ENCODE data around the gene TANC1. TPM values are rescaled to one million over a fixed set of nuclear protein-coding genes. Genes with fewer than 3 reads are reported as not detected.
A peak's percentile ranks its signal among the peaks of the same experiment; 100 is the strongest.

The TANC1 gene
- total and polyA plus RNA-seq, 12 donors = 17.8 to 90.5 (median 70.0) TPM

DNA sequence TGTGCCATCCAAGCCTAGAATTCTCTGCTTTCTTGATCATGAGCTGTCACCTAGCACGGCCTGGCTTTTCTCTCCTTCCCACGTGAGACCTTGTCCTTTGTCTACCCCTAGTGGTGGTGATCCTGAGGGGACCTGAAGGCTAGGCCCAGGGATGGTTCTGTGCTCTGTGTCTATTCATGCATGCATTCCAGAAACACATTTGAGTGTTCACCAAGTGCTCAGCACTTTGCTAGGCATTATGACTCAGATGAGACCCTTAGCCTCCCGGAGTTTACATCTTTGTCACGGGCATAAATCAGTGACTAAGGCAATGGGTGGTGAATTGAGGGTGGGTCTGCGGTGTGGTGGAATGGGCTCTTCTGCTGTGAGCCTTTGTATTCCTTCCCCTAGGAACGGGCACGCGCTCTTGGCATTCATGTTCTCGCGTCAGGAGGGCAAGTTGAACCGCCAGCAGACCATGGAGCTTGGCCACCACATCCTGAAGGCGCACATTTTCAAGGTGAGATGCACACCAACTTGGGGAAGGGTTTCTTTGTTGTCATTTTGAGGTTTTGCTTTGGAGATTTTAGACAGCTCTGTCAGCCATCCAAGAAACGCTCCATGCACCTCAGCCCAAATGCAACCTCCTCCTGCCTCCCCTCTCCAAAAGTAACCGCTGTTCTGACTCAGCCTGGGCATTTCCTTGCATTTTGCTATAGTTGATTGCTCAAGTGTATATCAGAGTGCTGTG lies 217.1 kb downstream of the TANC1 start:
- DNase-seq = peak in 1 of 2 donors; percentile 33
- H3K27me3 ChIP-seq = no peaks in the 10 kb centered on the region
- intact Hi-C loops (cut with DNase I) = loop anchor here in 2 of 10 donors (5.0 to 10.0 kb wide), 2 partner anchors 281 to 283 kb away; no protein-coding TSS in a partner anchor
- H3K9me3 ChIP-seq = no peaks in the 10 kb centered on the region
- 84% methylated on average over 14 of the region's 14 CpGs for WGBS, 2 donors
- peaks cover 0 to 70% (median 9%) of the 10 kb centered on the region in 9 donors for H3K36me3 ChIP-seq
- TF ChIP-seq CTCF (IDR thresholded peaks at IDR 0.05) = peak in 8 of 9 donors; percentile 9 to 57 (median 46)
- peaks cover 0 to 61% (median 34%) of the 10 kb centered on the region in 9 donors for H3K4me1 ChIP-seq
- peak overlapping the region in 5 of 10 donors; percentile 9 to 75 (median 21) for H3K27ac ChIP-seq
- no peak overlapping the region for H3K4me3 ChIP-seq
- ATAC-seq = peak in 7 of 8 donors; percentile 36 to 57 (median 40)

- no peak overlapping the region for H3K4me3 ChIP-seq
- no peaks in the 10 kb centered on the region for H3K27me3 ChIP-seq
- H3K4me1 ChIP-seq = peaks cover 0 to 60% (median 33%) of the 10 kb centered on the region in 9 donors
- peak overlapping the region in 2 of 10 donors; percentile 41 to 75 for H3K27ac ChIP-seq
- H3K36me3 ChIP-seq = peaks cover 0 to 64% (median 9%) of the 10 kb centered on the region in 9 donors
- ATAC-seq (no peak), DNase-seq (no peak)
- 95% methylated on average over 4 of the region's 4 CpGs for WGBS, 2 donors
- H3K9me3 ChIP-seq = no peaks in the 10 kb centered on the region
- TF ChIP-seq CTCF (IDR thresholded peaks at IDR 0.05) = no peak
- intact Hi-C loops (cut with DNase I) = loop anchor here in 2 of 10 donors (5.0 to 10.0 kb wide), 2 partner anchors 282 to 284 kb away; no protein-coding TSS in a partner anchor
Measured at GRCh38 chr2:159186462-159186861, 218.0 kb downstream of the TANC1 start.

DNA sequence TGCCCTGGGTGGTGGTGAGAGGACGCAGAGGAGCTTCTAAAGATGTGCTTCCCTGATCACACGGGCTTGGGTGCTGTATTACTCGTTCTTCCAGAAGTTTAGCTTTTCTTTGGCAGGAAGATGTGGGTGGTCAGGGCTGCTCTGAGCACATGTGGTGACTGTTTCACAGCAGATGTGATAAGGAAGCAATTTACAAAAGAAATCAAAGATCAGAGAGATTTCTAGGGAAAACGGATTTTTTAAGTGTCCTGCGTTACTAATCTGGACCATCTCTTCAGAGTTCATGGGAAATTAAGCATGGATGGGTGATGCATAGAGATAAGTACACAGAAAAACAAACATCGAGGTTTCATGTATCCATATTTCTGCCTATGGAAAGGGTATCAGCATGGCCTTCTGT lies 218.7 kb downstream of the TANC1 start:
- Histone ChIP-seq H3K9me3 (no peaks in the 10 kb centered on the region), H3K4me3 (no peak overlapping the region), H3K27ac (peak overlapping the region in 4 of 10 donors; percentile 4 to 75 (median 28)), H3K36me3 (peaks cover 0 to 64% (median 9%) of the 10 kb centered on the region in 9 donors), H3K27me3 (no peaks in the 10 kb centered on the region), H3K4me1 (peaks cover 0 to 59% (median 35%) of the 10 kb centered on the region in 9 donors)
- intact Hi-C loops (cut with DNase I) = loop anchor here in 2 of 10 donors (5.0 to 10.0 kb wide), 2 partner anchors 282 to 285 kb away; no protein-coding TSS in a partner anchor
- ATAC-seq = no peak
- no peak for TF ChIP-seq CTCF (IDR thresholded peaks at IDR 0.05)
- WGBS, 2 donors = 47 to 62% methylated on average over 6 of the region's 6 CpGs
- no peak for DNase-seq

- Histone ChIP-seq H3K27ac (peak overlapping the region in 9 of 10 donors; percentile 24 to 79 (median 69)), H3K27me3 (no peaks in the 10 kb centered on the region), H3K4me1 (peaks cover 0 to 50% (median 28%) of the 10 kb centered on the region in 9 donors), H3K36me3 (peaks cover 0 to 65% (median 9%) of the 10 kb centered on the region in 9 donors), H3K4me3 (no peak overlapping the region), H3K9me3 (no peaks in the 10 kb centered on the region)
- DNase-seq = peak in 1 of 2 donors; percentile 36
- WGBS, 2 donors = 58 to 63% methylated on average over 4 of the region's 4 CpGs
- ATAC-seq = peak; percentile 28 to 77 (median 67)
- intact Hi-C loops (cut with DNase I) = loop anchor here in 2 of 10 donors (5.0 to 10.0 kb wide), 2 partner anchors 284 to 286 kb away; no protein-coding TSS in a partner anchor
- no peak for TF ChIP-seq CTCF (IDR thresholded peaks at IDR 0.05)
Measured at GRCh38 chr2:159188449-159188848, 220.0 kb downstream of the TANC1 start.
